Pancreas (tissue), 10 donors: Measurements from ENCODE around the gene ITGA1. TPM values are rescaled to one million over a fixed set of nuclear protein-coding genes. Genes with fewer than 3 reads are reported as not detected.

Experiments
- ATAC-seq, 4 donors: fragments of 200-7000 bp; cut with Tn5 transposase; one replicate each; pipeline versions ENCODE4 v1.8.0 to v1.9.1; 2020; ENCODE audit warnings: mild to moderate bottlenecking in 4 of 4, moderate library complexity in 4 of 4
- DNase-seq, 6 donors: peaks; one replicate each; pipeline ENCODE4 v3.0.0-alpha.2; 2020
- FAIRE-seq: peaks from 2 replicates; lab custom pipeline; 2012; peaks lifted over from hg19 to GRCh38; lab: Jason Lieb, UNC
- H3K27ac ChIP-seq, 4 donors: fragments of 200-600 bp; sonication (generic); 1 replicate in 3 of 4; 2 replicates in 1 of 4; pipeline versions ENCODE4 v1.5.0 to v1.8.0; 2020
- H3K27me3 ChIP-seq, 4 donors: fragments of 200-600 bp; one replicate each; pipeline ENCODE4 v1.8.0; 2021
- H3K36me3 ChIP-seq, 3 donors: fragments of 200-600 bp; sonication (generic) in 1 of 3; one replicate each; pipeline versions ENCODE4 v1.5.0 to v1.8.0; 2020 to 2021
- H3K4me1 ChIP-seq, 3 donors: fragments of 200-600 bp; one replicate each; pipeline ENCODE4 v1.8.0; 2021
- H3K4me3 ChIP-seq, 4 donors: fragments of 200-600 bp; sonication (generic) in 2 of 4; one replicate each; pipeline versions ENCODE4 v1.5.0 to v1.8.0; 2020 to 2021
- H3K9me3 ChIP-seq, 4 donors: fragments of 200-600 bp; one replicate each; pipeline ENCODE4 v1.8.0; 2021
- WGBS, 2 donors: extraction: QIAGEN DNeasy Blood & Tissue Kit; methylation state at CpG; one replicate each; pipeline ENCODE4 v1.1.7; 2013; 5-methylcytosine and 5-hydroxymethylcytosine counted together
- intact Hi-C, 3 donors: fragments of 100-400 bp; cut with DNase I; formaldehyde crosslinking; loops; one replicate each; pipeline versions ENCODE4 v1.11.1 to v1.14.2; 2022
- polyA plus RNA-seq, 2 donors: library from polyadenylated mRNA; stranded (reverse); fragments of 200-250 nt; gene quantifications; one replicate each; pipeline ENCODE4 v1.2.3, GENCODE V29; 2013
- total RNA-seq, 6 donors: library from RNA; stranded (reverse); fragmentation: NEBNext Ultra II Directional in 4 of 6; extraction: Animal tissue kit (Norgen Biotek cat#: 25700) in 4 of 6; gene quantifications; one replicate each; pipeline versions ENCODE4 v1.2.1 to v1.2.4, GENCODE V29; 2021 to 2023
- TF ChIP-seq, protein P1 (sequence below), 4 donors: fragments of 200-600 bp; sonication (generic) in 3 of 4; IDR thresholded peaks; one replicate each; pipeline versions ENCODE4 v1.5.0 to v1.8.0; 2021; ENCODE audit warnings: antibody characterized with exemption in 4 of 4
- donor health status: healthy with polysubstance abuse.
- donor health status: DM: no; HTN: no; CAD: no; lungs with moderate emphysema.
- donor health status: DM: no; HTN: no; CAD: no.
- donor health status: control.
- donor health status: control.
- donor health status: Bipolar disorder and iron deficiency.
- donor health status: DM: yes; HTN: yes; CAD: no.
- donor health status: DM: no; HTN: no; CAD: no.
- donor health status: DM: no; HTN: no; CAD: no.
- donor health status: DM: yes; HTN: yes; CAD: no.

Gene ITGA1
- total and polyA plus RNA-seq, 8 donors, result 1.9 to 18.3 (median 6.3) TPM

DNA sequence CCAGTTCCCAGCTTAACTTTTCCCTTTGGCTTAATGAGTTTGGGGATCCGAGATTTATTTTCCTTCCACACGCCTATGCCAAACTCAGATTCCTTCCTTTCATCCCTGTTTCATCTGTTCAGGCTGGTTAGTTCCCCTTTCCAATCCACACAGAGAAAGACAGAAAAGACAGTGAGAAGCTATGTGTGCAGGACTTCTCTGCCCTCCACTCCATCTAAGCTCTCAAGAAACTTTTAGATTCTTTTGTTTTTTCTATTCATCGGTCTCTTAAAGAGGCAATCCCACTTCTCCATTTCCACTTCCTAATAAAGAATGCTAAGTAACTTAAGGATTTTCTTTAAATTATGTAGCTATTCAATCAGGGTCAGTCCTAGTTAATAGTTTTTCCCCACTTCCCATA is 11.2 kb downstream of the ITGA1 start:
- DNase-seq (no peak), FAIRE-seq (no peak), ATAC-seq (no peak)
- 1 to 2% methylated on average over 3 of the region's 3 CpGs for WGBS, 2 donors
- peak overlapping the region; percentile 52 to 75 (median 66) for H3K4me3 ChIP-seq
- TF ChIP-seq, protein P1, sequence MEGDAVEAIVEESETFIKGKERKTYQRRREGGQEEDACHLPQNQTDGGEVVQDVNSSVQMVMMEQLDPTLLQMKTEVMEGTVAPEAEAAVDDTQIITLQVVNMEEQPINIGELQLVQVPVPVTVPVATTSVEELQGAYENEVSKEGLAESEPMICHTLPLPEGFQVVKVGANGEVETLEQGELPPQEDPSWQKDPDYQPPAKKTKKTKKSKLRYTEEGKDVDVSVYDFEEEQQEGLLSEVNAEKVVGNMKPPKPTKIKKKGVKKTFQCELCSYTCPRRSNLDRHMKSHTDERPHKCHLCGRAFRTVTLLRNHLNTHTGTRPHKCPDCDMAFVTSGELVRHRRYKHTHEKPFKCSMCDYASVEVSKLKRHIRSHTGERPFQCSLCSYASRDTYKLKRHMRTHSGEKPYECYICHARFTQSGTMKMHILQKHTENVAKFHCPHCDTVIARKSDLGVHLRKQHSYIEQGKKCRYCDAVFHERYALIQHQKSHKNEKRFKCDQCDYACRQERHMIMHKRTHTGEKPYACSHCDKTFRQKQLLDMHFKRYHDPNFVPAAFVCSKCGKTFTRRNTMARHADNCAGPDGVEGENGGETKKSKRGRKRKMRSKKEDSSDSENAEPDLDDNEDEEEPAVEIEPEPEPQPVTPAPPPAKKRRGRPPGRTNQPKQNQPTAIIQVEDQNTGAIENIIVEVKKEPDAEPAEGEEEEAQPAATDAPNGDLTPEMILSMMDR (IDR thresholded peaks at IDR 0.05), result no peak
- no peaks in the 10 kb centered on the region for H3K36me3 ChIP-seq
- intact Hi-C loops, result no loop called here
- peaks cover 12 to 23% (median 21%) of the 10 kb centered on the region in 3 donors for H3K4me1 ChIP-seq
- peak overlapping the region; percentile 82 to 93 (median 88) for H3K27ac ChIP-seq
- H3K9me3 ChIP-seq, result no peaks in the 10 kb centered on the region
- no peaks in the 10 kb centered on the region for H3K27me3 ChIP-seq

DNA sequence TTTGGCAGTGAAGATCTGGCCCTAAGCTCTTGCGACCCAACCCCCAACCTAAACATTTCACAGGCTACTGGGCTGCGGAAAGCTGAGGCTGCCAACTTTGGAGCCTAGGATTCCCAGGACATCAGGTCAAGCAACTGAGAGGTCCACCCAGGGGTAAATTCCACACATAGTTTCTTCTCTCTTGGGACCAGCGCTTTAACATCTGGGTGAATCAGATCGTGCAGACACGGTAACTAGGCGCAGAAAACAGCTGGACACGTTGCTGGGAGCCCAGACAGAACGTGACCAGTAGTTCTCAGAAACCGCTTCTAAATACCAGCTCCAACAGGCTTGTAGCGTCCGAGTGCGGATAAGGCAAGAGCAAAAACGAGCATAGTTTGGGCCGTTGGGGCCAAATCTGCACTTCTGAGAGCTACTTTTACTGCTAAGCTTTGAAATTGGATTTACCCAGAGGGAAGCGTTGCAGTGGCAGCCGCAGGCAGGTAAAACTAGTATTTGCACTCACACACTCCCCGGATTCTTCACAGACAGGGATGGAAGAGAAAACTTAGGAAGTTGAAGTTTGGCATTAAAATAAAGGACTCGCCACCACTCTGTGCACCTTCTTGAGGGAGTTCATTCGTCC is 11.8 kb downstream of the ITGA1 start:
- Histone ChIP-seq H3K9me3 (no peaks in the 10 kb centered on the region), H3K36me3 (no peaks in the 10 kb centered on the region), H3K27ac (peak overlapping the region; percentile 82 to 93 (median 88)), H3K27me3 (no peaks in the 10 kb centered on the region), H3K4me1 (peaks cover 12 to 23% (median 23%) of the 10 kb centered on the region in 3 donors), H3K4me3 (peak overlapping the region; percentile 52 to 75 (median 66))
- intact Hi-C loops, result no loop called here
- 1% methylated on average over 19 of the region's 19 CpGs for WGBS, 2 donors
- ATAC-seq (peak; percentile 42 to 61 (median 58)), DNase-seq (peak in 5 of 6 donors; percentile 23 to 60 (median 42)), FAIRE-seq (no peak)
- TF ChIP-seq, protein P1 (IDR thresholded peaks at IDR 0.05), result no peak

DNA sequence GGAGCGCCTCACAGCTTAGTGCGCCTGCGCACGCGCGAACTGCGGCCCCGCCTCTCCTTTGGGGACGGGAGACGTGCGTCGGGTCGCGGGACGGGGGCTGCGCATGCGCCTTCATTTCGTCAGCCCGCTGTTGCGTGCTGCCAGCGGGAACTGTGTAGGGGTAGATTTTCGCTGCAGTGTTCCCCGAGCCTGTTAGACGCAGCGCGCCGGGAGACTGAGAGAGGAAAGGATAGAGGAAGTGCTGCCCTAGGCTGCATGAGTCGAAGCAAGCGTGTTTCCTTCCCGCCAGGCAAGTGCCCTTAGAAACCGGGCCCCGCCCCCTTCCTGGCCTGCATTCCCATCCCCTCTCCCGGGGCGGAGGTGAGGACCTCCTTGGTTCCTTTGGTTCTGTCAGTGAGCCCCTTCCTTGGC is 12.3 kb downstream of the ITGA1 start:
- TF ChIP-seq, protein P1 (IDR thresholded peaks at IDR 0.05), result no peak
- Histone ChIP-seq H3K27ac (peak overlapping the region; percentile 82 to 93 (median 88)), H3K4me3 (peak overlapping the region; percentile 52 to 75 (median 66)), H3K36me3 (no peaks in the 10 kb centered on the region), H3K27me3 (no peaks in the 10 kb centered on the region), H3K9me3 (no peaks in the 10 kb centered on the region), H3K4me1 (peaks cover 8 to 23% (median 23%) of the 10 kb centered on the region in 3 donors)
- ATAC-seq, result peak; percentile 91 to 97 (median 96)
- no peak for FAIRE-seq
- DNase-seq, result peak; percentile 94 to 100 (median 96)
- WGBS, 2 donors, result 0% methylated on average over 34 of the region's 34 CpGs
- intact Hi-C loops, result no loop called here

DNA sequence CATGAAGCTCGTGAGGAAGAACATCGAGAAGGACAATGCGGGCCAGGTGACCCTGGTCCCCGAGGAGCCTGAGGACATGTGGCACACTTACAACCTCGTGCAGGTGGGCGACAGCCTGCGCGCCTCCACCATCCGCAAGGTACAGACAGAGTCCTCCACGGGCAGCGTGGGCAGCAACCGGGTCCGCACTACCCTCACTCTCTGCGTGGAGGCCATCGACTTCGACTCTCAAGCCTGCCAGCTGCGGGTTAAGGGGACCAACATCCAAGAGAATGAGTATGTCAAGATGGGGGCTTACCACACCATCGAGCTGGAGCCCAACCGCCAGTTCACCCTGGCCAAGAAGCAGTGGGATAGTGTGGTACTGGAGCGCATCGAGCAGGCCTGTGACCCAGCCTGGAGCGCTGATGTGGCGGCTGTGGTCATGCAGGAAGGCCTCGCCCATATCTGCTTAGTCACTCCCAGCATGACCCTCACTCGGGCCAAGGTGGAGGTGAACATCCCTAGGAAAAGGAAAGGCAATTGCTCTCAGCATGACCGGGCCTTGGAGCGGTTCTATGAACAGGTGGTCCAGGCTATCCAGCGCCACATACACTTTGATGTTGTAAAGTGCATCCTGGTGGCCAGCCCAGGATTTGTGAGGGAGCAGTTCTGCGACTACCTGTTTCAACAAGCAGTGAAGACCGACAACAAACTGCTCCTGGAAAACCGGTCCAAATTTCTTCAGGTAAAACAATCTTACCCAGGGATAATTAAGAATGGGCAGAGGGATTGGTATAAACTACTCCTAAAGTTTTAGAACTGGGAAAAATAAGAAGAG is 12.9 kb downstream of the ITGA1 start:
- WGBS, 2 donors, result 1 to 2% methylated on average over 31 of the region's 31 CpGs
- no peak for FAIRE-seq
- Histone ChIP-seq H3K4me1 (peaks cover 8 to 23% (median 23%) of the 10 kb centered on the region in 3 donors), H3K36me3 (no peaks in the 10 kb centered on the region), H3K9me3 (no peaks in the 10 kb centered on the region), H3K4me3 (peak overlapping the region; percentile 52 to 75 (median 66)), H3K27me3 (no peaks in the 10 kb centered on the region), H3K27ac (peak overlapping the region; percentile 82 to 93 (median 88))
- DNase-seq, result peak; percentile 58 to 77 (median 71)
- peak; percentile 75 to 87 (median 78) for ATAC-seq
- TF ChIP-seq, protein P1 (IDR thresholded peaks at IDR 0.05), result no peak
- intact Hi-C loops, result no loop called here
